SU-DHL-6 (cell line): ENCODE data around the gene C22orf15.

Source experiments
- CTCF ChIP-seq: fragments of 200-600 bp; sonication (generic); IDR thresholded peaks from one replicate; pipeline ENCODE4 v1.5.1; 2017; ENCODE audit warnings: antibody characterized with exemption, mild to moderate bottlenecking, low read length, moderate library complexity; ENCODE audit not compliant: insufficient read depth, poor library complexity, severe bottlenecking
- EZH2phosphoT487 ChIP-seq: fragments of 200-600 bp; sonication (generic), shearing (Covaris generic); conservative IDR thresholded peaks from 2 replicates; pipeline ENCODE4 v1.6.1; 2018; ENCODE audit warnings: mild to moderate bottlenecking, antibody characterized with exemption, low read length, moderate library complexity, mixed read lengths

- TF ChIP-seq CTCF (no peak), EZH2phosphoT487 (no peak)
Measured at GRCh38 chr22:23781511-23782183, 18.9 kb downstream of the C22orf15 start.
